Non-pigmented ciliary epithelial cell (primary cell): ENCODE measurements around the gene NUMB.

Experiments used
- DNase-seq: peaks from one replicate; pipeline ENCODE4 v3.0.0-alpha.2; 2010; ENCODE audit warnings: low read depth

The NUMB gene

GRCh38 chr14:73245480-73246325 lies 212.6 kb downstream of the NUMB start:
- no peak for DNase-seq

DNA sequence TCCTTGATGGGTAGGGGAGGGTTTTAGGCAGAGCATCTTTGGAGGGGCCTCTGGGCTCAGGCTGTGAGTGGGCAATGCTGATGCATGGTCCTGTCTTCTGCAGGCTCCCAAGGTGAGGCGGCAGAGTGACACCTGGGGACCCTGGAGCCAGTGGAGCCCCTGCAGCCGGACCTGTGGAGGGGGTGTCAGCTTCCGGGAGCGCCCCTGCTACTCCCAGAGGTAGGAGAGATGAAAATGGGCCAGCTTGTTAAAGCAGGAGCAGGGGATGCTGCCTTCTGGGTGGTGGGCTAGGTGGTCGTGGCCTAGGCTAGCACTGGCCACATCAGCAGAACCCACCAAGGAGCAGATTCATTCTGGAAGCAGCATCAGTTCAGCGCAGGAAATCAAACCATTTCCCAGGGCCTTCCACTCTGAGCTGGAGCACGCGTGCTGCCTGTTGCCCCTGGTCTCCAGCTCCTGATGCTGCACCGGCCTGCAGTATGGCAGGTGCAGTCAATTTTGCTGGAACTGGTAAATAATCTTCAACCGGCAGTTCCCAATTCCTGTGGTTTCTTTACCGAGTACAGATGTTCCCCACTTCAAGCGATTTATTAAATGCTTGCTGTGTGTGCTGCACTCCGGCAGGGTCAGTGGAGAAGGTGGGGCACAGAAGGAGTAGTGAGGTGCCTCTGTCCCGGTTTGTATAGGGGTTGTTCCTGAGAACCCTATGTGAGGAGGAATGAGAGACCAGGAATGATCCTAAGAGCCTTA lies 213.6 kb downstream of the NUMB start:
- DNase-seq = no peak

- DNase-seq = no peak
These were observed 214.6 kb downstream of the NUMB start for GRCh38 chr14:73243748-73244147.

GRCh38 chr14:73243341-73243740 lies 215.0 kb downstream of the NUMB start:
- DNase-seq = no peak

DNA sequence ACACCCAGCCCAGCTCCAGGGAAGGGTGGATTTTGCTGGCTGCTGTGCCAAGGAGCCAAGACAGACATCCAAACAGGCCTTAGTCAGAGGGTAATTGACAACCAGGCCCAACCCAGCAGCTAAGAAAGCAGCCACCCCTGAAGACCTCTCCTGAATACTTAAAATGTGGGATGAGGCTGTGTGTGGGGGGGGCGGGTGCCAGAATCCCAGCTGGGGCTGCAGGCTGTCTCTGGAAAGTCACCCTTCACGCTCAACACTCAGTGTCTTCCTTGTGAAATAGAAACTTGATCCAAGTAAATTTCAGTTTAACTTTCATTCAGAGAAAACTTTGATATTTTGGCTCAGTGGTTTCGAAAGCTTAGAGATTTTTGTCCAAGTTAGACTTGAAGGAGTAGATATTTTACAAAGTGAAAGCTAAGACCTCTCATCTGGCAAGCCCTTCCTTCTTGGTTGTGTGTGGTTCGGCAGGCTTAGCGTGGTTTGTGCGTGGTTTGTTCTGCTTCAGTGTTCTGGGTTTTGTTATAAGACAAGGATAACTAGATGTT lies 215.9 kb downstream of the NUMB start:
- no peak for DNase-seq

DNA sequence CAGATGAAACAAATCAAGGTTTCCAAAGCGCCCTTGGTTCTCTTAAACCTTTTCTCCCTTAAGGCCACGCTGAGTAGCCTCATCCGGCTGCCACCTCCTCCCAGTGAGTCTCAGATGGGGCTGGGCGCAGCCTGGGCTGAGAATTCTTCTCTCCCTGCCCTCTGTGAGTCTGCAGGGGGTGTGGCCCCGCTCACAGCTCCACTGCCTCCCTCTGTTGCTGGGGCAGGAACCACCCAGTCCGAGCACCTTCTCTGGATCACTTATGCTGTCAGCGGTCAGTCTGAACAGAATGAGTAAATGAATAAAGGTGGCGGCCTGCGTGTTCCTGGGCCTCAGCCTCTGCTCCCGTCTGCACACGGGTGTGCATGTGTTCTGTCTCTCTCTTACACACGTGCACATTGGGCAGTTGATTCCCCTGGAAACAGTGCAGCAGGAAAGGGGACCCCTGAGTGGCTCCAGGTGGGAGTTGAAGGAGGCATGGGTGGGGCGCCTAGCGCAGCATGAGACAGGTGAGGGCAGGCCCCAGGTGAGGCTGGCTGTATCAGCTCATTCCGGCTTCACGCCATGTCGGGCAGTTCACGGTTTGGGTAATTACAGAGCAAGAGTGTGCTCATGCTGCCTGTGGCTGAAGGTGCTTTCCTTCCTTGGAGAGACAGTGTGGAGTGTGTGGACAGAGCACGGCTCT lies 216.7 kb downstream of the NUMB start:
- DNase-seq = no peak

- no peak for DNase-seq
These were observed 217.4 kb downstream of the NUMB start for GRCh38 chr14:73240816-73241480.

- DNase-seq = peak; percentile 26
These were observed 218.7 kb downstream of the NUMB start for GRCh38 chr14:73239393-73240241.

DNA sequence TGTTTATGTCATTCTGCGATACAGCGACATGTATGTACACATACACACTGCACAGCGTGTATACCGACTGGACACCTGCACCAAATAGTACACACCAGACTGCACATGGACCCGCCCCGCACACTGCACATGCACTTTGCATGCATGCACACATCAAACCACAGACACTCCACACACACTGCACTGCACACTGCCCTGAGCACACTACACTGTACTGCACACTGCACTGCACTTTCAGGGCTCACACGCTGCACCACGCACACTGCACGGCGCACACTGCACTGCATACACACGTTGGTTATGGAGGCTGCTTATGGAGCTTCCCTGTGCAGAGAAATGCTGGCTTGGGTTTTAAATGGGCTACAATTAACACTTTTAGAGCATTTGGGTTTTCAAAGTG lies 219.4 kb downstream of the NUMB start:
- no peak for DNase-seq

- peak; percentile 31 for DNase-seq
These were observed 219.9 kb downstream of the NUMB start for GRCh38 chr14:73238424-73238852.

GRCh38 chr14:73237786-73238423 lies 220.4 kb downstream of the NUMB start:
- no peak for DNase-seq

GRCh38 chr14:73237219-73237785 lies 221.0 kb downstream of the NUMB start, which contains the start of gene PAPLN:
Gene PAPLN (plus strand): TSS chr14:73237506. CDS start chr14:73239779, 2,273 bp downstream.
- no peak for DNase-seq

DNA sequence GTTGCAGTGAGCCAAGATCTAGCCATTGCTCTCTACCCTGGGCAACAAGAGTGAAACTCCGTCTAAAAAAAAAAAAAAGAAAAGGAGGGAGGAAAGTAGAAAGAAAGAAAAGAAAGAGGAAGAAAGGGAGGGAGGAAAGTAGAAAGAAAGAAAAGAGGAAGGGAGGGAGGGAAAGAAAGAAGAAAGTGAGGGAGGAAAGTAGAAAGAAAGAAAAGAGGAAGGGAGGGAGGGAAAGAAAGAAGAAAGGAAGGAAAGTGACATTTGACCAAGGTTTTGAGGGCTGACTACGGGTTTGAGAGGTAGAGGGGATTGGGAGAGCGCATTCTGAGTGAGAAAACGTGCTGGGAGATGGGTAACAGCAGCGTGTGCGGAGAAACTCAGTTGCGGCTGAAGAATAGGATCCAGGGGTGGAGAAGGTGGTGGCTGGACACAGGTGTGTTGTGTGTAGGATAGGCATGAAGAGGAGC lies 221.6 kb downstream of the NUMB start:
- DNase-seq = no peak

DNA sequence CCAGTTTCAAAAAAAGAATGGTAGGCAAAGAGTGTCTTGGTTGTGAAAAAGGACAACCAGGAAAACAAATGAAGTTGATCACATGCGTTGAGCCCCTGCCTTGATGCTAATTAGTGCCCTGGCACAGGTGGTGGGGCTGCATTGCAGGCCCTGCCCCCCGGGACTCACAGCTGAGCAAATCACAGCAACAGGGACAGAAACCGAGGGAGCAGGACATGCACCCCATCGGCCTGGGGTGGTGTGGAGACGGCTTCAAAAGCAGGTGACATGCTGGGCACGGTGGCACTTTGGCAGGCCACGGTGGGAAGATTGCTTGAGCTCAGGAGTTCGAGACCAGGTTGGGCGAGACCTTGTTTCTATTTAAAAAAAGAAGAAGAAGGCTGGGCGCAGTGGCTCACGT lies 222.2 kb downstream of the NUMB start:
- DNase-seq = no peak

GRCh38 chr14:73235531-73236155 lies 222.7 kb downstream of the NUMB start:
- DNase-seq = no peak

- no peak for DNase-seq
These were observed 223.6 kb downstream of the NUMB start for GRCh38 chr14:73234586-73235394.

DNA sequence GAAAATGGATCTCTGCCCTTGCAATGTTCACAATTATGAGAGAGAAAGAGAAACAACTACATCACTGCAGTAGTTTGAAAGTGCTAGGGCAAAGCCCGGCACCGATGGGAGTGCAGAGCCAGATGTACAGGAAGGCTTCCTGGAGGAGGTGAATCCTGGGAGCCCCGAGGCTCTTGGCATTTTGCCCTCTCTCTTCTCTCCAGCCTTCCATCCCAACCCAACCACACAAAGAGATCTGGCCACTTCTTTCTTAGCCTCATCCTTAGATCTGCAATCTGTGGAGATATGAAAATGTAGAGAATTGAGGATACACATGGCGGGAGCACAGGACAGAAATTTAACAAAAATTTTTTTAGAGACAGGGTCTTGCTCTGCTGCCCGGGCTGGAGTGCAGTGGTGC lies 224.3 kb downstream of the NUMB start:
- no peak for DNase-seq

GRCh38 chr14:73233564-73233963 lies 224.8 kb downstream of the NUMB start:
- no peak for DNase-seq
